SK-N-SH (cell line): Measurements from ENCODE around the gene CATSPERZ. TPM values are rescaled to one million over a fixed set of nuclear protein-coding genes. Genes with fewer than 3 reads are reported as not detected.

Experiments
- CTCF ChIA-PET: fragments of 300-600, 350-600 bp; formaldehyde crosslinking; extraction: SDS; loops from one replicate; lab custom pipeline; 2021; lab: Yijun Ruan, JAX
- POLR2A ChIA-PET: fragments of 350-600 bp; sonication (Branson Sonifier 250); formaldehyde crosslinking; extraction: SDS; loops from one replicate; lab custom pipeline; 2020; ENCODE audit warnings: antibody characterized with exemption, inconsistent platforms; lab: Yijun Ruan, JAX
- DNase-seq: peaks from one replicate; pipeline ENCODE4 v3.0.0; 2012
- H2AFZ ChIP-seq: fragments of 200-600 bp; sonication (generic); 2 replicates; pipeline ENCODE4 v1.8.1; 2016; ENCODE audit warnings: antibody characterized with exemption, mild to moderate bottlenecking, low read depth
- H3F3A ChIP-seq: fragments of 200-600 bp; sonication (generic); replicated peaks from 2 replicates; pipeline ENCODE3; 2016; ENCODE audit warnings: antibody characterized with exemption, mild to moderate bottlenecking; ENCODE audit not compliant: insufficient read depth
- H3K27ac ChIP-seq, 2 experiments: fragments of 200-500 bp in 1 of 2; fragments of 200-600 bp in 1 of 2; sonication (Bioruptor generic) in 1 of 2; sonication (generic), shearing (Covaris generic) in 1 of 2; 2 replicates each; pipeline versions ENCODE4 v1.5.1 to v1.6.1; 2014 to 2016; ENCODE audit warnings: low read depth in 2 of 2, inconsistent platforms in 1 of 2, low read length in 1 of 2, mild to moderate bottlenecking in 1 of 2, mixed read lengths in 1 of 2
- H3K27me3 ChIP-seq: fragments of 200-600 bp; sonication (generic), shearing (Covaris generic); 2 replicates; pipeline ENCODE4 v1.6.1; 2016; ENCODE audit warnings: mixed run types; ENCODE audit not compliant: insufficient read depth
- H3K36me3 ChIP-seq, 2 experiments: fragments of 200-500 bp in 1 of 2; fragments of 200-600 bp in 1 of 2; sonication (Bioruptor generic) in 1 of 2; sonication (generic) in 1 of 2; replicated peaks in 1 of 2; 2 replicates each; pipeline versions ENCODE3 to v1.5.1; 2014 to 2016; ENCODE audit warnings: low read length in 1 of 2, mild to moderate bottlenecking in 1 of 2; ENCODE audit not compliant: insufficient read depth in 2 of 2, control insufficient read depth in 1 of 2
- H3K4me1 ChIP-seq, 2 experiments: fragments of 200-500 bp in 1 of 2; fragments of 200-600 bp in 1 of 2; sonication (Bioruptor generic) in 1 of 2; sonication (generic), shearing (Covaris generic) in 1 of 2; 2 replicates each; pipeline versions ENCODE4 v1.5.1 to v1.6.1; 2014 to 2016; ENCODE audit warnings: low read depth in 1 of 2, low read length in 1 of 2, mixed run types in 1 of 2; ENCODE audit not compliant: insufficient read depth in 2 of 2, control insufficient read depth in 1 of 2
- H3K4me2 ChIP-seq: fragments of 200-600 bp; sonication (generic), shearing (Covaris generic); 2 replicates; pipeline ENCODE4 v1.6.1; 2017; ENCODE audit warnings: mixed run types
- H3K4me3 ChIP-seq, 2 experiments: fragments of 200-500 bp in 1 of 2; fragments of 200-600 bp in 1 of 2; sonication (Bioruptor generic) in 1 of 2; sonication (generic), shearing (Covaris generic) in 1 of 2; 2 replicates each; pipeline versions ENCODE4 v1.5.1 to v1.8.1; 2014 to 2016; ENCODE audit warnings: low read depth in 2 of 2, inconsistent platforms in 1 of 2, low read length in 1 of 2, mild to moderate bottlenecking in 1 of 2, mixed read lengths in 1 of 2, moderate library complexity in 1 of 2
- H3K79me2 ChIP-seq: fragments of 200-600 bp; sonication (generic); 2 replicates; pipeline ENCODE4 v1.8.1; 2017; ENCODE audit warnings: mild to moderate bottlenecking; ENCODE audit not compliant: insufficient read depth
- H3K9ac ChIP-seq: fragments of 200-600 bp; sonication (generic); 2 replicates; pipeline ENCODE4 v1.6.1; 2017; ENCODE audit warnings: mixed run types
- H3K9me2 ChIP-seq: fragments of 200-600 bp; sonication (generic); 2 replicates; pipeline ENCODE4 v1.6.1; 2017; ENCODE audit warnings: mixed run types
- H3K9me3 ChIP-seq: fragments of 200-600 bp; sonication (generic); 2 replicates; pipeline ENCODE4 v1.6.1; 2017; ENCODE audit warnings: mixed run types, mild to moderate bottlenecking, moderate library complexity
- H4K20me1 ChIP-seq: fragments of 200-600 bp; sonication (generic); 2 replicates; pipeline ENCODE4 v1.6.1; 2017; ENCODE audit warnings: mild to moderate bottlenecking, mixed run types; ENCODE audit not compliant: insufficient read depth
- CHD2 ChIP-seq: fragments of 150-350 bp; IDR thresholded peaks from 2 replicates; pipeline ENCODE4 v1.6.1; 2018; ENCODE audit warnings: low read length; ENCODE audit not compliant: partially characterized antibody
- ELF1 ChIP-seq: IDR thresholded peaks from 2 replicates; pipeline ENCODE4 v1.4.0; 2012
- EP300 ChIP-seq, 2 experiments: IDR thresholded peaks; 2 replicates each; pipeline versions ENCODE4 v1.4.0 to v1.6.1; 2012; ENCODE audit warnings: borderline replicate concordance in 1 of 2, low read depth in 1 of 2, low read length in 1 of 2
- EZH2phosphoT487 ChIP-seq: fragments of 200-600 bp; sonication (generic); IDR thresholded peaks from 2 replicates; pipeline ENCODE4 v1.6.1; 2017; ENCODE audit warnings: low read depth, mixed run types, mild to moderate bottlenecking, antibody characterized with exemption, moderate library complexity, borderline replicate concordance
- IRF3 ChIP-seq: fragments of 150-350 bp; IDR thresholded peaks from 2 replicates; pipeline ENCODE4 v1.6.1; 2016; ENCODE audit warnings: mild to moderate bottlenecking, low read depth, low read length
- PBX3 ChIP-seq: IDR thresholded peaks from 2 replicates; pipeline ENCODE4; 2012
- RCOR1 ChIP-seq: fragments of 150-350 bp; IDR thresholded peaks from 2 replicates; pipeline ENCODE4 v1.6.1; 2017; ENCODE audit warnings: antibody characterized with exemption, low read length
- RXRA ChIP-seq: IDR thresholded peaks from 2 replicates; pipeline ENCODE4 v1.4.0; 2012; ENCODE audit warnings: low read depth, mild to moderate bottlenecking, borderline replicate concordance
- SMC3 ChIP-seq: IDR thresholded peaks from 2 replicates; pipeline ENCODE4 v1.6.1; 2012; ENCODE audit warnings: low read depth, low read length, improper control_type of control experiment
- TCF12 ChIP-seq: IDR thresholded peaks from 2 replicates; pipeline ENCODE4 v1.4.0; 2012
- TEAD4 ChIP-seq: IDR thresholded peaks from 2 replicates; pipeline ENCODE4 v1.4.0; 2012; ENCODE audit warnings: mild to moderate bottlenecking, borderline replicate concordance; ENCODE audit not compliant: insufficient read depth
- USF2 ChIP-seq: fragments of 150-350 bp; IDR thresholded peaks from 2 replicates; pipeline ENCODE4 v1.6.1; 2017; ENCODE audit warnings: antibody characterized with exemption, low read length, low read depth, borderline replicate concordance
- YY1 ChIP-seq: IDR thresholded peaks from 2 replicates; pipeline ENCODE4 v1.4.0; 2012; ENCODE audit warnings: low read depth, mild to moderate bottlenecking
- ZBTB33 ChIP-seq: IDR thresholded peaks from 2 replicates; pipeline ENCODE4 v1.4.0; 2012; ENCODE audit warnings: low read depth, borderline replicate concordance
- WGBS: methylation state at CpG from one replicate; pipeline ENCODE4 v1.1.6; 2017; ENCODE audit warnings: low lambda C conversion rate; 5-methylcytosine and 5-hydroxymethylcytosine counted together
- polyA plus RNA-seq, 3 experiments: library from polyadenylated mRNA; depleted of rRNA; stranded (reverse); fragments of >200 nt; gene quantifications; 2 replicates each; pipeline ENCODE4 v1.2.3, GENCODE V29; 2012

CATSPERZ gene
- polyA plus RNA-seq, 1 of the 3 experiments (the other 2 are of a cell fraction): 0.54 TPM

- H3K9me3 ChIP-seq: no peaks in the 10 kb centered on the region
- CTCF ChIA-PET: interaction anchor here (0.8 kb wide), 1 partner anchor 20 kb away, joined by 4 read pairs; no protein-coding TSS in a partner anchor
- WGBS: 96% methylated on average over 4 of the region's 5 CpGs
- peaks cover 0 to 10% of the 10 kb centered on the region in 2 experiments for H3K36me3 ChIP-seq
- H2AFZ ChIP-seq: no peak overlapping the region
- H3K4me1 ChIP-seq: peaks cover 0 to 9% of the 10 kb centered on the region in 2 experiments; a peak in 1 of 4 replicates
- H3K9me2 ChIP-seq: no peaks in the 10 kb centered on the region
- H3K4me3 ChIP-seq: no peak overlapping the region
- no peaks in the 10 kb centered on the region for H3K27me3 ChIP-seq
- POLR2A ChIA-PET: no interaction called here
- H3K79me2 ChIP-seq: peaks cover 33% of the 10 kb centered on the region
- TF ChIP-seq ZBTB33 (no peak), ELF1 (no peak), YY1 (no peak), TCF12 (no peak), TEAD4 (no peak), RXRA (no peak), CHD2 (no peak), PBX3 (no peak), RCOR1 (no peak), SMC3 (no peak), USF2 (no peak), EP300 (IDR thresholded peaks at IDR 0.05; ENCODE audit: borderline replicate concordance in 1 of 2, low read depth in 1 of 2, low read length in 1 of 2) (no peak), IRF3 (no peak), EZH2phosphoT487 (no peak)
- H3K4me2 ChIP-seq: no peak overlapping the region
- no peak overlapping the region for H3K27ac ChIP-seq
- H3F3A ChIP-seq: peaks cover 5% of the 10 kb centered on the region
- H4K20me1 ChIP-seq: no peaks in the 10 kb centered on the region
- no peak for DNase-seq
- H3K9ac ChIP-seq: no peak overlapping the region
Measured at GRCh38 chr11:64321533-64321932, 21.4 kb downstream of the CATSPERZ start.
